HG03354 (cell line): Measurements from ENCODE around the gene CUL4A.
"Not testable (repeated sequence)": the region's sequence is repeated elsewhere in the genome, so short reads cannot be mapped to it uniquely, and the experiment has no call there.

ENCODE experiments used
- ATAC-seq: cut with Tn5 transposase; IDR thresholded peaks from one replicate; pipeline ENCODE4 v1.9.1; 2021; ENCODE audit warnings: mild to moderate bottlenecking; ENCODE audit not compliant: unreplicated experiment, poor library complexity, severe bottlenecking

CUL4A gene

DNA sequence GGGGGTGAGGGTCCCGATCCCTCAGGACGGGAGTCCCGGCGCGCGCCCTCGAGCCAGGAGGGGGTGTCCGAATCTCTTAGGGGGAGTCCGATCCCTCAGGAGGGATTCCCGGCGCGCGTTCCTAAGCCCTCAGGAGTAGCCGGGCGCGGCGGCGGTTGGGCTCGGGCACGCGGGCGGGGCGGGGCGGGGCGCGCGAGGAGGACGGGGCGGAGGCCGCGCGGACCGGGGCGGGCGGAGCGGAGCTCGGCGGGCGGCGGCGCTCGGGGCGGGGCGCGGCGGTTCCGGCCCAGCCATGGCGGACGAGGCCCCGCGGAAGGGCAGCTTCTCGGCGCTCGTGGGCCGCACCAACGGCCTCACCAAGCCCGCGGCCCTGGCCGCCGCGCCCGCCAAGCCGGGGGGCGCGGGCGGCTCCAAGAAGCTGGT is at the start of gene CUL4A:
Gene CUL4A, plus strand, starts transcription at position 278 of the 423 bp plus-strand sequence. Its CDS starts 15 bp downstream, at position 293.
- peak; percentile 46 for ATAC-seq

DNA sequence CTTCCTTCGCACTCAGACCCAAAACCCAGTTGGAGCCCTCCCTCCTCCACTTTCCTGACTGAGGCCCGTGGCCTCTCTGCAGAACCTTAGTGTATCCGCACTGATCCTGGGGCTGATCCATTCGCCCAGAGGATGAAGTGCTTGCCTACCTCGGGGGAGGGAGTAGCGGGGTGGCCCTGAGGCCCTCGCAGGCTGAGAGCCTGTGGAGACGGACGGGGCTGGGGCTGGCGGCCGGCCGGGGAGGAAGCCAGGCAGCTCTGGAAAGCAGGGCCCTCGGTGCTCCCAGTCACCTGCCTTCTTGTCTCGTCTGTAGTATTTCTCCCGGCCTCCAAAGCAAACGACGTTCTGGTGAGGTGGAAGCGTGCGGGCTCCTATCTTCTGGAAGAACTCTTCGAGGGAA is 49.7 kb upstream of the CUL4A start:
- ATAC-seq: no peak

DNA sequence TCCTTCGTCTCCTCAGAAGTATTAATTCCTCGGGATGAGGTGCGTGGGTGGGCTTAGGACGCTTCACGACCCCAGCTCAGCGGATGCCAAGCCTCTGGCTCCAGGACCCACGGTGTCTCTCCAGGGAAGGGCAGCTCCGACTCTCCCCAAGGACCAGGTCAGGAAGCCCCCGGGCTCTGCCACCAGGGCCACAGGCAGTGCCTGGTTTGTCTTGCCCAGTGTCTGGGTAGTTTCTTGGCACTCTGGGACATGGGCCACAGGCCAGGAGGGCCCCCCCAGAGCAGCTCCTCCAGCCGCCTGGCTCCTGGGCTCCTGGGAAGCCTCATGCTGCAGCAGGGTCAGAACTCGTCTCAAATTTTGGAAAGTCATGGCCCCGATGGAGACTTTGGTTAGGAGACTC is 48.4 kb upstream of the CUL4A start:
- ATAC-seq: no peak

GRCh38 chr13:113161433-113161832 is 48.0 kb upstream of the CUL4A start:
- no peak for ATAC-seq

- ATAC-seq: not testable (repeated sequence)
Measured at GRCh38 chr13:113161975-113162374, 47.4 kb upstream of the CUL4A start.

GRCh38 chr13:113162783-113163685 is 46.4 kb upstream of the CUL4A start:
- ATAC-seq: no peak

DNA sequence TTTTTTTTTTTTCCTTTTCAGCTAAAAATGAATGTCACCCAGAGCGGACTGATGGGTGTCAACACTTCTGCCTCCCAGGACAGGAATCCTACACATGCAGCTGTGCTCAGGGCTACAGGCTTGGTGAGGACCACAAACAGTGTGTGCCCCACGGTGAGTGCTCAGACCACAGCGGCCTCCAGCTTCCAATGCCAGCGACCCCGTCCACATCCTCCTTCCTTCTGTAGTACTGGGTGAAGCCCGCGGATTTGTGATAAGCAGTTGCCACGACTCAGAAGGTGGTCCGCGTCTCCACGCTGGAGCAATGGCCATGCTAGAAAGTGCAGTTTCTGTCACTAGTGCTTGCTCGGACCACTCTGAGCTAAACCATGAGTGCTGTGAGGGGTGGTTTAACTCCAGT is 44.9 kb upstream of the CUL4A start:
- ATAC-seq: no peak

GRCh38 chr13:113166266-113166665 is 43.1 kb upstream of the CUL4A start:
- no peak for ATAC-seq

DNA sequence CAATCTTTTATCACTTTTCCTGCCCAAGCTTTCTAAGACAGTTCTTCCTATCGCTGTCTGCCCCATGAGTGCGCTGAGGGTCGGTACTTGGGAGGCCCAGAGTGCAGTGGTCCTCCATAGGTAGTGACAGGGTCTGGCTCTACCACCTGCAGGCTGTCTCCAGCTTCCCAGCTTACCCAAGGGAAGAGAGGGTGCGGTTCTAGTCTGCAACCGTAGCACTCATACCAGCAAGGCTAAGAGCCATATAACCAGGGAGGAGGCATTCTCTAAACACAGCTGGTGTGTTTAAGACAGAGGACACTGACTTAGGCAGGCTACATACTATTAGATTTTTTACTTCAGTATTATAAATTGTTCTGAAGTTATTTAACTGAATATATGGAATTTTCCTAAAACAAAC is 42.7 kb upstream of the CUL4A start:
- ATAC-seq: no peak

DNA sequence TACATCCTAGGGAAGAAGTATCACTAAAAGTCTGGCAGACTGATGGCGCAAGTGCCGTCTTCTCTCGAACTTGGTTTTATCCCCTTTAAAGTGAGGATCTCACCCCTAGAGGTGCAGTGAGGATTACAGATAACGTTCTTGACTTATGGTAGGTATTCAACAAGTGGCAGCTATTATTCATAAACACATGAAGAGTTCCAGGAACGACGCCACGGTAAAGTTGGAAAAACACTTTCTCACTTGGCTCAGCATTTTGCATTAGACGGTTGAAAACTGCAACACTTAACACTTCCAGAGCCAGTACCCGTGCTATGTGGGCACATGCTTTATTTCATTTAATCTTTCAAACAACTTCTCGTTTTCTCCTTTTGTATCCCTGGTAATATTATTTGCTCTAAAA is 42.3 kb upstream of the CUL4A start:
- ATAC-seq: no peak

- no peak for ATAC-seq
Measured at GRCh38 chr13:113167575-113167974, 41.8 kb upstream of the CUL4A start.

- ATAC-seq: no peak
Measured at GRCh38 chr13:113168211-113168610, 41.2 kb upstream of the CUL4A start.

DNA sequence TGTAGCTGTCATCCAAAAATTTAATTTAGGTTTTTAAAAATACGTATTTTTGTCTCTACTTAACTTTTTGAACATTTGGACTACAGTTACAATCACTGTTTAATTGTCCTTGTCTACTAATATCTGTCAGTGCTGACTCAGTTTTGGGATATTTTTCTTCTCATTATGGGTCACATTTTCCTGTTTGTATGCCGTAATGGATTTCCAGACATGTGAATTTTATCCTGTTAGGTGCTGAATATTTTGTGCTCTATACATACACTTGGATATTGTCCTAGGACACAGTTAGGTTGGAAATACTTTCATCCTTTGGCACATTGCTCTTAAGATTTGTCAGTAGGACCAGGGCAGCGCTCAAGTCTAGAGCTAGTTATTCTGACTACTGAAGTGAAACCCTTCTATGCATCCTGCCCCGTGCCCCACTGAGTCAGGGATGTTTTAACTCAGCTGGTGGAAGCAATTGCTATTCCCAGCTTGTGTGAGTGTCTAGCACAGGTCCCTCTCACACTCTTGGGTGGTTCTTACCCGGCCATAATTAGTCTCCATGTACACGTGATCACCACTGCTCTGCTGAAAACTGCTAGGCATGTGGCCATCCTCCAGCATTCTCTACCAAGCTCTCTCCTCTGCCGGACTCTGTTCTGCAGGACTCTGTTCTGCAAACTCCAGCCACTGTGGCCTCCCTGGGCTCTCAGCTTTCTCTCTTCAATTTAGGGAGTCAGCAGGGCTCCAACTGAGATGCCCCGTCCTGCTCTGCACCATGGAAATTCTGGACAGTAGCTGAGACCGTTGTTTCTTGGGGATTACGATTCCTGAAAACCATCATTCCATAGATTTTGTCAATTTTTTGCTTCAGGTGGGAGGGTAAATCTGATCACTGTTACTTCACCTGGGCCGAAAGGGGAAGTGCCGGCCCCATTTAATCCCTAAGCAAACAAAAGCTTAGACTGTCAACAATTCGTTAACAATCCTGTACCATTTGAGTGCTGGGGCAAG is 39.8 kb upstream of the CUL4A start:
- ATAC-seq: no peak

DNA sequence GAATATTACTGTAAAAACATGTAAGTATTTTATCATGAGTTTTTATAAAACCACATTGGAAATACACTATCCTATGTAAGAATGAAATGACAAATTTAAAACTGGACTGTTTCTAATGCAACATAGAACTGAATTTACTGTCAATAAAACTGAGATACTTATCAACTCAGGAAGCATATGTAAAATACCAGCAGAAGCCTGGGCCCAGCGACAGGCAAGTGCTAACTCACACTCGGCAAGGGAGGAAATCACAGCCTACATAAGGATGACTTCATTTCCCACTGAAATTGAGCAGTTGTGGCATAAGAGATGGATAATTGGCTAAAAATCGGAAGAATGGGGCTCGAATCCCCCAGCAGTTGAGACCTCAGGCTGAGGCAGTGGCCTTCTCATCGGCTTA is 38.9 kb upstream of the CUL4A start:
- no peak for ATAC-seq

GRCh38 chr13:113171250-113172125 is 37.9 kb upstream of the CUL4A start:
- no peak for ATAC-seq

- no peak for ATAC-seq
Measured at GRCh38 chr13:113172419-113172926, 36.9 kb upstream of the CUL4A start.

GRCh38 chr13:113176280-113176679 is 33.1 kb upstream of the CUL4A start:
- no peak for ATAC-seq

- no peak for ATAC-seq
Measured at GRCh38 chr13:113176822-113177221, 32.6 kb upstream of the CUL4A start.
